ENCODE measurements around the gene BICC1.
A peak's percentile ranks its signal among the peaks of the same experiment; 100 is the strongest.

The BICC1 gene

DNA sequence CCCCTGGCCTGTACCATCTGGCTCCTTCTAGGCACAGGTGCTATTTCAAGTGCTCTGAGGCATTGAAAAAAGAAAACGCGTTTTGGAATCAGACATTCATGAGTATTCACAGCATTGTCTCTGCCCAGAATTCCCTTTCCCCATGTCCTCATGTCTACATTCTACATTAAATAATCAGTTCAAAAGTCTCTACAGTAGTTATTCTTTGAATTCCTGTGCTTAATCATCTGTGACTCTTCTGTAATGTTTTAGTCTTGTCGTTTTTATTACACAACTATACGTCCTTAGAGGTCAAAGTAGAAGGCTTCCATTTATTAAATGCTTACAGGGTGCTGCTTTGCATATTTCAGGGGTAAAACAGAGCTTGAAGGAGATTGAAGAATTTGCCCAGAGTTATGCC is 95.7 kb downstream of the BICC1 start:
- no peak for DNase-seq

DNA sequence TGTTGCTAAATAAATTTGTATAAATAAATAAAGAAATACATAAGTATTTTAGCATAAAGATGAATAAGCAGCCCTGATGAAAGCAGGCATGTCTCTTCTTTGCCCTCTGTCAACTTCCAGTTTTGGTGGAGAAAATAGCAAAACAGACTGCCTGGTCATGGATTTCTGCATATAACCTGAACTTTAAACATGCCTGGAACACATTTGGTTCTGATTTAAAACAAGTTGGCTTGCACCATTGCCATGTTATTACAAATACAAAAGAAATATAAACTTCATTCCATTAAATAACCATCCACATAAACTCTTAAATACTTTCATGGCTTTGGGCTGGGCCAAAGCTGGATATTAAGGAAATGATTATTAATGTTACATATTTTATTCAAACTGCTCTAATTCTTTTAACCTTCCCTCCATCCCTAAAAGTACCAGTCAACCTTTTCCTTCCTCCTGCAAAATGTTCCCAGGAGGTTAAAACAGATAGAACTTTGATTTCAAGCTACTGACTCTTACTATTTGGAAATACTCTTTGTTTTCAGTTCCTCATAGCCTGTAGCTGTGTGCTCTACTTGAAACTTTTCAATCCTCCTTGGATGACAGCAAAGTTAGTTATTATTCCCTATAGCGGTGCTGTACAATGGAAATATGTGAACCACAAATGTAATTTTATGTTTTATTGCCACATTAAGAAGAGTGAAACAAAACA is 96.3 kb downstream of the BICC1 start:
- DNase-seq: no peak

DNA sequence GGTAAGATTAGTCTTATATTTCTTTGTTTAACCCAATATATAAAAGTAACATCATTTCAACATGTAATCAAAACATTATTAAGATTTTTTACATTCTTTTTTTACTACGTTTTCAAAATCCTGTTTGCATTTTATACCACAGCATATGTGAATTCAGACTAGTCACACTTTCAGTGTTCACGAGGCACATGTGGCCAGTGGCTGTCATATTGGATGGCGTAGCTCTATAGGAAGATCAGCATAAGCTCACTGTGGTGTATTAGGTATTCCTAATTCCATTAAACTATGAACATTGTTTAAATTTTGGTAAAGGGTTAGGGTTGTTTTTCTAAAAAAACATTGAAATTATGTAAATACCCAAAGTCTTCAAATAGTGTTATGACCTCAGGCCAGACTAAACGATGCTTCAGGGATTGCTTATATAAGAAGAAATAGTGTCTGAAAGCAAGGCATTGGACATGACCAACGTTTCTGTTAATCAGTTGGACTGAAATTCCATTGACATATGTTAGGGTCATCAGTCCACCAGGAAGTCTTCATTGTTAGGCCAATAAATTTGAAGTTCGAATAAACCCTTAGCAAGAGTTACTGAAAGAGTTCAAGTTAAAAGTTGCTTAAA is 97.0 kb downstream of the BICC1 start:
- no peak for DNase-seq

DNA sequence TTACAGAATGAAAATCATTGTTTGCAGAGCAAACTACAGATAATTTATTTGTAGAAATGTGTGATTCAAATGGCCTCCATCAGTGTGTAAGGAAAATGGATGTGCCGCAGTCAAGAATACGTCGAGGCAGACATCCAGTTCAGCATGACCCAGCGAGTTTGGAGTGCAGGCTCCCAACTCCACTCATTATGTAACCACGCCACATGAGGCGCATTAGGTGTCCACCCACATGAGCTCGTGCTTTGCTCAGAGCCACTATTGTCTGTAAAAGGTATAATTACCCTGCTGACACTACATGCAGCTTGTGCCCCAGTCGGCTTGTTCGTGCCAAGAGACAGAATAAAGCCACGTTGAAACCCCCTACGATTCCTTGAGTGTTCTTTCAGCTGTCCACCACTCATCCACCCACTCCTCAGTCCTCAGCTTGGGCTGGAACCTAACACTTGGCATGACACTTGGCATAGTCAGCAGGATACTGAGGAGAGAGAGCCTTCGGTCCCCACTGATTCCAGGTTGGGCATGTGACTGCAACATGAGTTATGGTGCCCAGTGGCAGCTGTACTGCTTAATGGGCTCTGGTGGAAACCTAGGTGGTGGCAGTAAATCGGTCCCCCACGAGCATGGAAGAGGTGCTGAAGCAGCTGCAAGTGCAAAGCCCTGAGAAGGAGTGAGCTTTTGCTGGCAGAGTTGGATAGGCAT is 102.7 kb downstream of the BICC1 start:
- DNase-seq: no peak

DNA sequence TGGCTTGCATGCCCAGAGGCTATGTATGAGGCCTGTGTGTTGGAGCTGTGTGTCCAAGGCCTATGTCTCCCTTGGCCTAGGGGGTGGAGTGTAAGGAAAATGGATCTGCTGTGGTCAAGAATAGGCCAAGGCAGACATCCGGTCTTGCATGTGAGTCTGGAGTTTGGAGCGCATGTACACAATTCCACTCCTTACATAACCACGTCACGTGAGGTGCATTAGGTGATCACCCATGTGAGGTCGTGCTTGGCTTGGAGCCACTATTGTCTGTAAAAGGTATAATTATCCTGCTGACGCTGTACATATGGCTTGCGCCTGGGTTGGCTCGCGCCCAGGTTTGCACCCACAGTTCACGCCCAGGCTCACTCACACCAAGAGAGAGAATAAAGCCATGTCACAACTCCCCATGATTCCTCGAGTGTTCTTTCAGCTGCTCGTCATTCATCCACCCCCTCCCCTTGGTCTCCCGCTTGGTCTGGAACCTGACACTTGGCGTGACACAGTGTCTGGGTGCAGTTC is 105.5 kb downstream of the BICC1 start:
- DNase-seq: no peak

DNA sequence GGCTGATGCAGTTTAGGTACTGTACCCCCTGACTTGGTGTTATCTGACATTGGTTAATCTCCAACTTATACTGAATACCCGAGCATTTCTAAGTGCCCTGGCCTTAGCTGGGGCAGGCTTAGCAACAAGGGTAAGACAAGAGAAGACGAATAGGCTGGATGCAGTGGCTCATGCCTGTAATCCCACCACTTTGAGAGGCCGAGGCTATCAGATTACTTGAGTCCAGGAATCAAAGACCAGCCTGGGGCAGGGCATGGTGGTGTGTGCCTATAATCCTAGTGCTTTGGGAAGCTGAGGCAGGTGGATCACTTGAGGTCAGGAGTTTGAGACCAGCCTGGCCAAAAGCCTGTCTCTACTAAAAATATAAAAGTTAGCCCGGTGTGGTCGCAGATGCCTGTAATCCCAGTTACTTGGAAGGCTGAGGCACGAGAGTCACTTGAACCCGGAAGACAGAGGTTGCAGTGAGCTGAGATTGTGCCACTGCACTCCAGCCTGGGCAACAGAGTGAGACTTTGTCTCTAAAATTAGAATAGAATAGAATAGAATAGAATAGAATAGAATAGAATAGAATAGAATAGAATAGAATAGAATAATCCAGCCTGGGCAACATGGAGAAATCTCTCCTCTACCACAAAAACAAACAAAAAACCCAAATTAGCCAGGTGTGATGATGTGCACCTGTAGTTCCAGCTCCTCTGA is 108.9 kb downstream of the BICC1 start:
- DNase-seq: no peak

DNA sequence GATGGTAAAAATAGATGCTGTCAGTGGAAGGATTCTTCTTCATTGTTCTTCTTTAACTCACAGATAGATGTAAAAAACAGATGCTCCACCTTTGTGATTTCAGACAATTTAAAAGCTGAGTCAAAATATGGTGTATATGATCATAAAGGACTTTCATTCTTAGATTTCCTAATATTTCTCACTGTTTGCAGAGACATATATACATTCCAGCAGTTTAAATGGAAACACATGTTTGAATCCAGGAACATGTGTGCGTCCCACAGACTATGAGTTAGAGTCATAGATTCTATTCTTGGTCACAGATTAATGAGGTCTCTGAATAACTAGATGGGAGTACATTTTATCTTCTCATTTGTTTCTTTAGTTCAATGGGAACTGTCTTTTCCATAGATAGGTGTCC is 109.6 kb downstream of the BICC1 start:
- DNase-seq: no peak

DNA sequence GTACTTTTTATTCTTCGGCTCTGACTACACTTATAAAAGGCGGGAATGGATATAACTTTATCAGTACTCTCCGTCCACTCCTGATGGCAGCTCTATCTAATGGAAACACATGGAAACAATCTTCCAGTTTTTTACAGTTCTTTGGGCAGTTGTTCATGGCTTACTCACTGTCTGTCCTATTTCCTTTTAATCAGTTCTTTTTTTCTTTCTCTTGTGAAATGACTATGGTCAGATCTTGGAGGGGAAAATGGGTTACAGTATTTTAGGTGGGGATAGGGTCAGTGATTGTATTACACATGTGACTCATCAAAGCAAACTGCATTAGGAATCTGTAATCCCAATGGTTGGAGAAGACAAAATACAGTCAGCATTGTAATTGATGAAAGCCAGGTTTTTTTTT is 112.4 kb downstream of the BICC1 start:
- DNase-seq: no peak

DNA sequence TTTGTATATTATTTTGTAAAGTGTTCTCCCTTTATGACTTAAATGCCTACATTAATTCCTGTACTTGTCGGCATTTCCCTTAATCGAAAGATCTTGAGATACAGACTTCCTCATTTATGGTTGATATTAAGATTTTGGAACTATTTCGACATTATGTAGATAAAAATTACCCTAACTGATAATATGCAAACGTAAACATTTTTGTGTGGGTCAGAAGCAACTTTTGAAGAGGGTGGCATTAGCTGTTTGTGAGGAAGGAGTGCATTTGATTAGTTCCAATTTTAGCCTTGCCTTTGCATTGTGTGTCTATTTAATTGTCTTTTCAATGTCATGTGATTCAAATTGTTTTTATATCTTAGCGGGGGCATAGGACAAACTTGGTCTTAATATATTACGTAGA is 114.7 kb downstream of the BICC1 start:
- DNase-seq: no peak

DNA sequence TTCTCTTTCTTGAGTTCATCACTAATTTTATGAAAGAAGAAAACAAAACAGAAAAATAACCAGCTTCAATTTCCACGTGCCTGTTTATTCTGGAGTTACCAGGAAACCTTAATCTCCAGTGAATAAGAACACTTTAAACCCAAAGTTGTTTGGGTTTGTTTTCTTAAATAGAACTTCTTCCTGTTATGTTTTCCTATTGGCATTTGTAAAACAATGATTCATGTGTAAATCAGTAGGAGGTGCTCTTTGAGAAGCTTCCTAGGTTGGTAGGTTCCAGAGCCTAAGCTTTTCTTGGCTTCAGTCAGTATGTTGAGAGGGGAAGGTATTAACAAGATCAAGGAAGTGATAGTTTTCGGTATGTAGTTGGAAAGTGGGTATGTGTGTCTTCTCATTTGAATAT is 119.0 kb downstream of the BICC1 start:
- no peak for DNase-seq

DNA sequence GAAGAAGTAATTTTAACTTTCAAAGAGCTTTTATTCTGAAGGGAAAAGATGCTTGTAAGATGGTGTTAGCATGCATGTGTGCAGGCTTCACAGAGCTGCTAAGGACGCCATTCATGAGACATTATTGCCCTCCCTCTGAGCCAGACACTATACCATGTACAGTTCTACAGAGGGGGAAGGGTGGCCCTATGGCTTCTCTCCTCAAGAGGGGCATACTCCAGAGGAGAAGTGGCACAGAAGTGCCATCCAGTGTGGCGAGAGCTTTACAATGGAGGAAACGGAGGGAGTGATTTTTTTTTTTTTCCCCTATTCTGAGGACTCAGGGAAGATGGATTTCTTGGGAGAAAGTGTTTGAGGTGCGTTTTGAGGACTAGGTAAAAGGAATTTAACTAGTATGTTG is 119.5 kb downstream of the BICC1 start:
- DNase-seq: no peak

DNA sequence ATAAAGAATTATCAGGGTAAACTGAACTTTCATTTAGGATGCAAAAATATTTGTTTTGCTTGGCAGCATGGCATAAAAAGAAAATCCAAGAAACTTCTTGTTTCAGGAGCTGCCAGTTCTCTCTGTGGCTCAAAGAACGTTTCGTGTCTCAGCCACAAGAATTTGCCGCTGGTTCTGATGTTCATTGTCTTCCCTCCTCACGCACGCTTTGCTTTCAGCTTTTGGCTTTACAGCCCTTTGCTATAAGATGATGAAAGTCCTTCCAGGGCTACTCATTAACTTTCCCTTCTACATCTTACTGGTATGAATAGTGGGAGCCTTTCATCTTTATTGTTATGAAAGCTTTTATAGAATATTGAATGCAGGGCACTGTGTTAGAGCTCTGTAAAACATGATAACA is 124.7 kb downstream of the BICC1 start:
- DNase-seq: no peak

DNA sequence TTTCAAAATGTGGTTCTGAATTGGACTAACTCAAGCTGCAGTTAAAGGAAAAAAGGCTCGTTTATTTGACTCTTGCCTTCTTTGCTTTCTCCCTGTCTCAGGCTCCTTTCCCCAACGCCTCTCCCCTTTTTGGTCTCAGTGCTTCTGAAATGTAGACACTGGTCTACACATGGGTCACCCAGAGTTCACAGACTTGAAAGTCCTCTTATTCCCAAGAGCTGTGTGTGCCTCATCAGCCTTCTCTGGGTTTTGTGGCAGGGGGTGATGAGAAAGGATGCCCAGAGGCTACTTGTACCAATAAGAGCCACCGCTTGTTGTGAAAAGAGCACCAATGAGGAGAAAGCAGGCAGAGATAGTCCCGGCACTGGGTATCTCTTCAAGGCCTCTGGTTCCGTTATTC is 125.7 kb downstream of the BICC1 start:
- no peak for DNase-seq

DNA sequence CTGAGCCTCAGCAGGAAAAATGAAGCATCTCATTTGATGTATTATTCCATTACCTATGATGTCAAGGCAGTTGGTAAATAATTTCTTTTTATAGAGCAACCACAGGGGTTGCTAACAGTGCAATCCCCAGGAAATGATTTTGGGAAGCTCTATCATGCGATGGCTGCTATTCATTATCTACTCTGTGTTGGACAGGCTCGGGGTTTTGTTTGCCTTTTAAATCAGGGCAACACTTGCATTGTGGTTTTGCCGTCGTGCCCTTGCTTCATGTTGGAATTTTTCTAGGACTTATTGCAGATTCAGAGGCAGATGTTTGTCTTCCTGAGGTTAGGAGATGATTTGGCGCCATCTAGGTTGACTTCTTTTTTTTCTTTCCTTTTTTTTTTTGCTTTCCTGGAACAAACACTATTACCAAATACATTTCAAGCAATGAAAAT is 128.4 kb downstream of the BICC1 start:
- DNase-seq: peak; percentile 29

DNA sequence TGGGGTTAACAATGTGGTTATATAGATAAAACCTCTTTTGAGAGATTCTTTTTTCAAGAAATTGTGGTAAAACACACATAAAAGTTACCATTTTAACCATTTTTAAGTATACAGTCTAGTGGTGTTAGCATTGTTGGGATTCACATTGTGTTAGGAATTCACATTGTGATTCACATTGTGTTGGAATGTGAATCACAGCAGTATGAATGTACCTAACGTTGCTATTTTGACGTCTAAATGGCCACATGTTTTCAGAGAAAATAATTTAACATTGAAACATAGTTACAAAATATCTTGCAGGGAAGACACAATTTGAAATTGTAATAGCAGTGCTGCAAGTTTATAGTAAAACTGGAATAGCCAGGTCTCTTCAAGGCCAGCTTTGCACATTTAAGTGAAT is 129.0 kb downstream of the BICC1 start:
- no peak for DNase-seq

DNA sequence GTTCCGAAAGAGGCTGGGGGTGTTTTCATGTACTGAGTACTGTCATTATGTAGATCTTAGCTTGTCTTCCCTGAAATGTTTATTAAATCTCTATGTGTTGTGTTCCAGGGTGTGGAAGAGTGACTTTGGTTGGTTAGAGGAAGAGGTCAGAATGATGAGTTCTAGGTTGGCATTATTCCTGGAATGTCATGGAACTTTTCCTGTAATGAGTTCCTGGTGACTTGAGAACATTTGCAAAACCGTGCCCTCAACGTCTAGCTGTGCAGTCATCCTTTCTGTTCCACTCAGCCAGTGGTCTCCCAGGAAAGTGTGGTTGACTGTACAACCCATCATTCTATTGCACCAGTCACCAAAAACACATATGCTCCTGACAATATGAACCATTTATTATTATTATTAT is 129.6 kb downstream of the BICC1 start:
- no peak for DNase-seq

DNA sequence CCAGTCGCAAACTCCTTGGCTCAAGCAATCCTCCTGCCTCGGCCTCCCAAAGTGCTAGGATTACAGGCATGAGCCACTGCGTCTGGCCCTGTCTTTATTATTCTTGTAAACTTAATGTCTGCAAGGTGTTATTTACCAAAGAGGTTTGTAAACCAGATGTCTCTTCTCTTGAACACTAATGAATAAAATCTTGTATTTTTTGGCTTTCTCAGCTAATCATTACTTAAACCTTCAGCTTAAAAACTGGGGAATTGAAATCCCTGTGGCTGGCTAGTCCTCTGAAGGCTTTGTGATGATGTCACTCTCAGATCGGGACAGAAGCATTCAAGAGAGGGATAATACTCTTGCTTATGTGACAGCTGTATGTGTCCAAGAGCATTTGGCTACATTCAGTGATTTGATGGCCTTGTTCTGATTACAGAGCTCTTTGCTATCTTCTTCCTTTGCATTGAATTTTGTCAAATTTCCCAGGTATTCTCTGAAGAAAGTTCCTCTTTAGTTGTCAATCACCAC is 130.3 kb downstream of the BICC1 start:
- DNase-seq: no peak

DNA sequence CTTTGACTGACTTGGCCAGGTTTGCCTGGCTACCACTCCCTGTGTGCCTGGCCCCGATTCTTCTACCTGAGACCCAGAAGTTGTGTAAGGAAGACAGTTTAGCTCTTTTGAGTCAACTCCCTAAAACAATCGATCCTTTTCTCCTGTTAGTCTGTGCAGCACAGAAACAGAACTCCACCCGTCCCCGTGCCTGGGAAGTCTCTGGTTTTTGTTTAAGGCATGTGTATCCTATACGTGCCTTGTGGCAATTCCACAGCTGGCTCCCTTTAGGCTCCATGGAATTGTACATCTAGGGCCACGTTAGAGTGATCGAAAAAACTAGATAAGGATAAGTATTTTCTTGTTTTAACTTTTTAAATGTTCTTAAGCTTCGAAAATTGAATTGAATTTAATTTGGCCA is 131.6 kb downstream of the BICC1 start:
- no peak for DNase-seq

DNA sequence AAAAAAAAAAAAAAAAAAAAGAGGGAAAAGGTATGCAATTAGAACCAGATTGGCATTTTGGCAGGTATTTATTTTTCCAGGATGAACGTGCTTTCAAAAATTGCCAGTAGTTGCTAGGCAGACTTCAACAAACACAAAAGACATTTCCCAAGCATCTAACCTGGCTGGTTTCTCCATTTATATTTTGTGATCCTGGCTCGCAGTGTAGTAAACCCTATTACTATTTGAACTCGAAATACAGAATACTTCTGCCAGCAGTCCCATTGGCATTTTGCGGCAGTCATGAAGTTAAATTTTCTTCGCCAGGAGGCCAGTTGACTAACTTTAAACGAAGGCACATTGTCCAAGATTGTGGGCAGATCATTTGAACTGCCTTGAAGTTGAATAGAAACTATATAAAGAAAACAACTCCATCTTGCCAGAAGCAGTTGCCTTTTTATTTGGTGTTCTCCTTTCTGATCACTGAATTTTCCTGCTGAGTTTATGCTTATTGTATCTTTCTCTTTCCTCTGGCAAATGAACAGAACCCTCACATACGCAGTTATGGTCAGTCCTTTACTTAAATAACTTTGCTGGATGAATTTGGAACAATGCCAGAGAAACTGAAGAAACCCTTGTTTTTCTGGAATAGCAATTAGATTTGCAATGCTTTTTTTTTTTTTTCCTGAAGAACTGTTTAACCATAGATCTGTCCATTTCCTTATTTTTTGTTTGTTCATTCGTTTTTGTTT is 132.9 kb downstream of the BICC1 start:
- DNase-seq: no peak

DNA sequence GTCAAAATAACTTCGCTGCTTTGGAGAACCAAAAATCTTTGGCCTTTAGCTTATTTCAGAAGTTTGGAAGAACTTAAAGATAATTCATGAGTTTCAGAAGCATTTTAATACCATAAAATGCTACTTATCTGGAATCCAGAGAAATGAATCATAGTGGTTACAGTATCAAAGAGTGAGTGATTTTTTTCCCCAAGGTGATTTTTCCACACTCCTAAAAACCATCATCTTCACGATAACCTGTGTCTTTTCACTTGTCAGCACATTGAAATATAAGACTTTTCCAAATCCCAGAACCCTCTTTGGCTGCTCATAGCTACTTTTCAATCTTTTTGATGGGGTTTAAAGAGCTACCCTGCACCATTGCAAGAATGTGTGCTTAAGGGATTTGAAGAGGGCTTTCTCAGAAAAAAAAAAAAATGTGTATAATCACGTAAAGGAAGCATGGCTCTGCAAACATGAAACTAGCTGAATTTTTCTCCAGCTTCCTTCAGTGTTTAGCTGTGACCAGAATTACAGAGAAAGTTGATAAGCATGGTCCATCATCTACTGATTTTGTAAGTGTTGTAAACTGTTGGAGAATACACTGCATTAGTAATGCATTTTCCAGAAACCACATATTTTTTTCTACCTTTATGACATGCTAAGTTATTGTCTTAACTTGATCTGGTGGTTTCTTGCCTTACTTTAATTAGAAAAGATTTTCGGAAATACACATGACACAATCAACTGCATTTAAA is 134.9 kb downstream of the BICC1 start:
- DNase-seq: no peak

DNA sequence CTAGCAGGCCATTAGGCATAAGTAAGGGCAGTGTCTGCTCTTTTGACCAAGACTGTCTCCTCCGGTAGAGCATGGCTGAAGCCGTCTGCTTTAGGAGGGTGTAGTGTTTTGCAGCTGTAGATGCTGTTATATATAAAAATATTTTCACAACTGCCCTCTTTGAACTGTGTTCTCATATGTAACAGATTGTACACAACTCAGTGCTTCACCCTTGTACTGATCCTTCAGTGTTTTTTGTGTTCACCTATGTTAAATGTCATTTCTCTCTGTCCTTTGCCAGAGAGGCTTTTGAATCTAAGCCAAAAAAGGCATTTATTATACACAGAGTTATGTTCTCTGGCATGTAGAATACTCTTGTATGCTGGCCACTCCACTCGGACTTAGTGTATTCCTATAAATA is 135.5 kb downstream of the BICC1 start:
- no peak for DNase-seq

DNA sequence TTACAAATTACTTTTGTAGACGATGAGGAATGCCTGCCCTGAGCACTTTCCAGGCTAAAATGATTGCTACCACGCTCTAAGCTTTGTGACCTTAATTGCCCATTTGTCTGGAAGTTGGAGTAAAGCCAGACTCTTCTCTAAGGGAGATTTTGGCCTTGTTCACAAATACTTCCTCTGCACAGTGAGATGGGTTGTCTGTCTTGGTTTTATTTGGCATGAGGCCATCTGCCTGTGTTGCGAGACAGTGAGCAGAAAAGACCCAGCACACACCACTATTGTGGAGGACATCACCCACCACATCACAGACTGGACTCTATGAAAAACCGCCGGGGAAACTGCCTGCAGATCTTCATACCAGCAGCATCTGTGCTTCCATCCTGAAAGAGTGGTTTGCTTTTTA is 138.4 kb downstream of the BICC1 start:
- DNase-seq: no peak
